Measurements from ENCODE around the gene FGF18. TPM values are rescaled to one million over a fixed set of nuclear protein-coding genes. Genes with fewer than 3 reads are reported as not detected.

FGF18 gene
- total and polyA plus RNA-seq, 12 donors: 0.14 to 1.5 (median 0.30) TPM

DNA sequence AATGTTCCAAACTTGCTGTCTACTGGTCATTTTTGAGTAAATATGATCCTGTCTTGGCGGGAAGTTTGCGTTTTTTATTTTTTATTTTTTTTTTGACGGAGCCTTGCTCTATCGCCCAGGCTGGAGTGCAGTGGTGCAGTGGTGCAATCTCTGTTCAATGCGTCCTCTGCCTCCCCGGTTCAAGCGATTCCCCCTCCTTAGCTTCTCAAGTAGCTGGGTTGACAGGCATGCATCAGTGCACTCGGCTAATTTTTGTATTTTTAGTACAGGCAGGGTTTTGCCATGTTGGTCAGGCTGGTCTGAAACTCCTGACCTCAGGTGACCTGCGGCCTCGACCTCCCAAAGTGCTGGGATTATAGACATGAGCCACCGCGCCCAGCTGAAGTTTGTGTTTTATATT, 45.4 kb downstream of the FGF18 start:
- no peak for TF ChIP-seq POLR2A (IDR thresholded peaks at IDR 0.05)
- TF ChIP-seq, protein P1, sequence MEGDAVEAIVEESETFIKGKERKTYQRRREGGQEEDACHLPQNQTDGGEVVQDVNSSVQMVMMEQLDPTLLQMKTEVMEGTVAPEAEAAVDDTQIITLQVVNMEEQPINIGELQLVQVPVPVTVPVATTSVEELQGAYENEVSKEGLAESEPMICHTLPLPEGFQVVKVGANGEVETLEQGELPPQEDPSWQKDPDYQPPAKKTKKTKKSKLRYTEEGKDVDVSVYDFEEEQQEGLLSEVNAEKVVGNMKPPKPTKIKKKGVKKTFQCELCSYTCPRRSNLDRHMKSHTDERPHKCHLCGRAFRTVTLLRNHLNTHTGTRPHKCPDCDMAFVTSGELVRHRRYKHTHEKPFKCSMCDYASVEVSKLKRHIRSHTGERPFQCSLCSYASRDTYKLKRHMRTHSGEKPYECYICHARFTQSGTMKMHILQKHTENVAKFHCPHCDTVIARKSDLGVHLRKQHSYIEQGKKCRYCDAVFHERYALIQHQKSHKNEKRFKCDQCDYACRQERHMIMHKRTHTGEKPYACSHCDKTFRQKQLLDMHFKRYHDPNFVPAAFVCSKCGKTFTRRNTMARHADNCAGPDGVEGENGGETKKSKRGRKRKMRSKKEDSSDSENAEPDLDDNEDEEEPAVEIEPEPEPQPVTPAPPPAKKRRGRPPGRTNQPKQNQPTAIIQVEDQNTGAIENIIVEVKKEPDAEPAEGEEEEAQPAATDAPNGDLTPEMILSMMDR (IDR thresholded peaks at IDR 0.05): no peak
- Histone ChIP-seq H3K9me3 (replicated peaks in 1 of 3) (no peaks in the 10 kb centered on the region), H3K4me1 (replicated peaks in 1 of 2) (no peaks in the 10 kb centered on the region), H3K27me3 (no peaks in the 10 kb centered on the region), H3K27ac (no peak overlapping the region), H3K4me3 (no peak overlapping the region), H3K36me3 (replicated peaks in 1 of 2) (no peaks in the 10 kb centered on the region)
- 84 to 95% (median 87%) methylated on average over 12 of the region's 12 CpGs for WGBS, 4 donors
- intact Hi-C loops (cut with DNase I): no loop called here
- no peak for DNase-seq

DNA sequence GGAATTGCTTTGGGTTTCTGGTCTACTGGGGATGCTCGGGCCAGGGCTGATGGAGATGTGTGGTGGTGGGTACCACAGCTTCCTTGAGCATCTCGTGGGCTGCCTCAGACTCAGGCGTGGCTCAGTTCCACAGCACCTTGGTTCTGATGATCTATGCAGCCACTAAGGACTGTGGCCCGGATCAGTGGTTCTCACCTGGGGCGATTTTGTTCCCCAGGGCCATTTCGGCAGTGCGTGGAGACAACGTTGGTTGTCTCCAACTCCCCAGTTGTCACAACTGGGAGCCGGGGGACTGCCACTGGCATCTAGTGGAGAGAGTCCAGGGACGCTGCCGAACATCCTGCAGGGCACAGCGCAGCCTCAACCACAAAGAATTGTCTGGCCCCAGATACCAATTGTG, 47.7 kb downstream of the FGF18 start:
- Histone ChIP-seq H3K4me1 (replicated peaks in 1 of 2) (no peaks in the 10 kb centered on the region), H3K9me3 (replicated peaks in 1 of 3) (no peaks in the 10 kb centered on the region), H3K27ac (no peak overlapping the region), H3K36me3 (replicated peaks in 1 of 2) (no peaks in the 10 kb centered on the region), H3K27me3 (no peaks in the 10 kb centered on the region), H3K4me3 (no peak overlapping the region)
- 73 to 94% (median 89%) methylated on average over 7 to 12 of the region's 12 CpGs for WGBS, 4 donors
- intact Hi-C loops (cut with DNase I): no loop called here
- TF ChIP-seq, protein P1 (IDR thresholded peaks at IDR 0.05): no peak
- TF ChIP-seq POLR2A (IDR thresholded peaks at IDR 0.05): no peak
- DNase-seq: no peak

DNA sequence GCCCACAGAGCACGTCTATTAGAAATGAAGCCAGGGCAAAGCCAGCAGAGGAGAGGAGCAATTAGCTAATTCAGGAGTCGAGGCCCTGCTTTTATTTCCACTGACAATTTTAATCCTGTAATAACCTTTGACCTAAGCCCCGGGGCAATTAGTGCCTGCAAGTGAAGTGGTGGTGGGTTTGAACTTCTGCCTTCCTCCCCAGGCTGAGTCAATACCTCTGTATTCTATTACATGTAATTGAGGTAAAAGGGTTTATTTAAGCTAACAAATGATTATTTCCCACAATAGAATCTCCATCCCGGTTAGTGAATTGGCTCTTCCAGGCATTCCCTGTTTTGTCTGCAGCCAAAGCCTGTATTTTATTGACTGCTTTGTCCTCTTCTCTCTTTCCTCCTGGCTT, 49.9 kb downstream of the FGF18 start:
- Histone ChIP-seq H3K27ac (no peak overlapping the region), H3K27me3 (no peaks in the 10 kb centered on the region), H3K9me3 (replicated peaks in 1 of 3) (no peaks in the 10 kb centered on the region), H3K4me1 (replicated peaks in 1 of 2) (no peaks in the 10 kb centered on the region), H3K4me3 (no peak overlapping the region), H3K36me3 (replicated peaks in 1 of 2) (no peaks in the 10 kb centered on the region)
- 66 to 78% (median 71%) methylated on average over 4 of the region's 4 CpGs for WGBS, 4 donors
- DNase-seq: no peak
- TF ChIP-seq POLR2A (IDR thresholded peaks at IDR 0.05): no peak
- TF ChIP-seq, protein P1 (IDR thresholded peaks at IDR 0.05): no peak
- intact Hi-C loops (cut with DNase I): no loop called here

DNA sequence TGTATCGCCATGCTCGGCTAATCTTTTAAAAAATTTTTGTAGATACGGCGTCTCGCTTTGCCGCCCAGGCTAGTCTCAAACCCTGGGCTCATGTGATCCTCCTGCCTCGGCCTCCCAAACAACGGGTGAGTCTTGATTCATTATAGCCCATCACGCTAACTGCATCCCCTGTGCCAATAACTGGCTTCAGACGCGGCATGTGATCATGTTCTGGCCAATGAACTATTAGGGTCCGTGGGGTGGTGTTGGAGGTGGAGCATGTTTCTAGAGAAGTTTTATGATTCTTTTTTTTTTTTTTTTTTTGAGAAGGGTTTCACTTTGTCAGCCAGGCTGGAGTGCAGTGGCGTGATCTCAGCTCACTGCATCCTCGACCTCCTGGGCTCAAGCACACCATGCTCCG, 51.0 kb downstream of the FGF18 start:
- Histone ChIP-seq H3K27me3 (no peaks in the 10 kb centered on the region), H3K4me3 (no peak overlapping the region), H3K36me3 (replicated peaks in 1 of 2) (no peaks in the 10 kb centered on the region), H3K27ac (no peak overlapping the region), H3K4me1 (replicated peaks in 1 of 2) (no peaks in the 10 kb centered on the region), H3K9me3 (replicated peaks in 1 of 3) (no peaks in the 10 kb centered on the region)
- no peak for TF ChIP-seq POLR2A (IDR thresholded peaks at IDR 0.05)
- TF ChIP-seq, protein P1 (IDR thresholded peaks at IDR 0.05): no peak
- no peak for DNase-seq
- WGBS, 4 donors: 84 to 95% (median 90%) methylated on average over 14 to 15 of the region's 15 CpGs
- intact Hi-C loops (cut with DNase I): no loop called here
